H9 (cell line): ENCODE data around the gene TMEM81. TPM values are rescaled to one million over a fixed set of nuclear protein-coding genes. Genes with fewer than 3 reads are reported as not detected.
A peak's percentile ranks its signal among the peaks of the same experiment; 100 is the strongest.

ENCODE experiments used
- DNase-seq: peaks from one replicate; pipeline ENCODE4 v3.0.0-alpha.2; 2017
- H2AFZ ChIP-seq: one replicate; pipeline ENCODE4 v1.6.1; 2013; ENCODE audit warnings: mild to moderate bottlenecking, low read length, control low read depth, moderate library complexity
- H2AK5ac ChIP-seq: 2 replicates; pipeline ENCODE4 v1.6.1; 2013; ENCODE audit warnings: low read length, control low read depth, mixed read lengths; ENCODE audit not compliant: insufficient read length
- H2BK120ac ChIP-seq: one replicate; pipeline ENCODE4 v1.6.1; 2013; ENCODE audit warnings: low read depth, mild to moderate bottlenecking, low read length, control low read depth, inconsistent platforms; ENCODE audit not compliant: poor library complexity, severe bottlenecking
- H2BK12ac ChIP-seq: 2 replicates; pipeline ENCODE4 v1.6.1; 2013; ENCODE audit warnings: low read length, control low read depth, mixed read lengths, low read depth; ENCODE audit not compliant: insufficient read length
- H2BK15ac ChIP-seq: 2 replicates; pipeline ENCODE4 v1.6.1; 2013; ENCODE audit warnings: low read depth, low read length, control low read depth
- H2BK20ac ChIP-seq: one replicate; pipeline ENCODE4 v1.6.1; 2013; ENCODE audit warnings: low read depth, mild to moderate bottlenecking, low read length, control low read depth, inconsistent platforms; ENCODE audit not compliant: poor library complexity, severe bottlenecking
- H2BK5ac ChIP-seq: 2 replicates; pipeline ENCODE4 v1.6.1; 2013; ENCODE audit warnings: low read length, control low read depth, mixed read lengths; ENCODE audit not compliant: insufficient read length
- H3K14ac ChIP-seq: 2 replicates; pipeline ENCODE4 v1.6.1; 2013; ENCODE audit warnings: low read length, control low read depth; ENCODE audit not compliant: insufficient read depth
- H3K18ac ChIP-seq: 2 replicates; pipeline ENCODE4 v1.6.1; 2013; ENCODE audit warnings: low read depth, mild to moderate bottlenecking, mixed read lengths, low read length, control low read depth; ENCODE audit not compliant: insufficient read length
- H3K23ac ChIP-seq: 2 replicates; pipeline ENCODE4 v1.6.1; 2013; ENCODE audit warnings: low read length, control low read depth, mixed read lengths, low read depth; ENCODE audit not compliant: insufficient read length
- H3K23me2 ChIP-seq: 2 replicates; pipeline ENCODE4 v1.6.1; 2013; ENCODE audit warnings: low read depth, mild to moderate bottlenecking, mixed read lengths, low read length, control low read depth; ENCODE audit not compliant: insufficient read length, poor library complexity, severe bottlenecking
- H3K27ac ChIP-seq: 2 replicates; pipeline ENCODE4 v1.5.1; 2013; ENCODE audit warnings: low read length, control low read depth, mixed read lengths, low read depth; ENCODE audit not compliant: insufficient read length
- H3K27me3 ChIP-seq: 2 replicates; pipeline ENCODE4 v1.6.1; 2013; ENCODE audit warnings: low read length, control low read depth, inconsistent platforms; ENCODE audit not compliant: insufficient read depth
- H3K4ac ChIP-seq: 2 replicates; pipeline ENCODE4 v1.6.1; 2013; ENCODE audit warnings: low read depth, mild to moderate bottlenecking, control low read depth, inconsistent platforms, low read length, moderate library complexity
- H3K4me1 ChIP-seq: 2 replicates; pipeline ENCODE4 v1.6.1; 2013; ENCODE audit warnings: low read length, control low read depth, inconsistent platforms; ENCODE audit not compliant: insufficient read depth
- H3K4me2 ChIP-seq: 2 replicates; pipeline ENCODE4 v1.6.1; 2013; ENCODE audit warnings: low read length, control low read depth, mixed read lengths; ENCODE audit not compliant: insufficient read length, insufficient read depth
- H3K56ac ChIP-seq: 2 replicates; pipeline ENCODE4 v1.6.1; 2013; ENCODE audit warnings: low read depth, mild to moderate bottlenecking, mixed read lengths, low read length, control low read depth; ENCODE audit not compliant: insufficient read length
- H3K79me1 ChIP-seq: 2 replicates; pipeline ENCODE4 v1.6.1; 2013; ENCODE audit warnings: low read depth, mild to moderate bottlenecking, moderate library complexity, low read length, control low read depth, inconsistent platforms; ENCODE audit not compliant: insufficient read depth, poor library complexity, severe bottlenecking
- H3K79me2 ChIP-seq: 2 replicates; pipeline ENCODE4 v1.6.1; 2013; ENCODE audit warnings: low read length, control low read depth, inconsistent platforms; ENCODE audit not compliant: insufficient read depth
- H3K9ac ChIP-seq: 2 replicates; pipeline ENCODE4 v1.6.1; 2013; ENCODE audit warnings: low read length, control low read depth, mixed read lengths; ENCODE audit not compliant: insufficient read length; ENCODE audit errors: extremely low read depth
- H3K9me3 ChIP-seq: one replicate; pipeline ENCODE4 v1.6.1; 2013; ENCODE audit warnings: low read depth, low read length, inconsistent platforms; ENCODE audit not compliant: control insufficient read depth
- H3T11ph ChIP-seq: one replicate; pipeline ENCODE4 v1.6.1; 2013; ENCODE audit warnings: mild to moderate bottlenecking, low read length, control low read depth, inconsistent platforms
- H4K20me1 ChIP-seq: one replicate; pipeline ENCODE4 v1.6.1; 2013; ENCODE audit not compliant: control insufficient read depth, insufficient read length, insufficient read depth
- H4K5ac ChIP-seq: 2 replicates; pipeline ENCODE4 v1.6.1; 2013; ENCODE audit warnings: low read depth, mild to moderate bottlenecking, mixed read lengths, low read length, control low read depth; ENCODE audit not compliant: insufficient read length
- H4K8ac ChIP-seq: replicated peaks from 2 replicates; pipeline ENCODE4 v1.6.1; 2013; ENCODE audit warnings: low read length, control low read depth, mixed read lengths, low read depth; ENCODE audit not compliant: insufficient read length
- H4K91ac ChIP-seq: 2 replicates; pipeline ENCODE4 v1.6.1; 2013; ENCODE audit warnings: low read depth, mild to moderate bottlenecking, moderate library complexity, mixed read lengths, low read length, control low read depth; ENCODE audit not compliant: insufficient read length
- H3K27ac Mint-ChIP-seq, 3 experiments: 2 replicates in 2 of 3; 3 replicates in 1 of 3; pipeline ENCODE4 v1.8.0; 2020 to 2021; ENCODE audit warnings: mixed read lengths in 3 of 3, mild to moderate bottlenecking in 1 of 3, moderate library complexity in 1 of 3
- H3K27me3 Mint-ChIP-seq: 2 replicates; pipeline ENCODE4 v1.8.0; 2021; ENCODE audit warnings: low read depth, mild to moderate bottlenecking, moderate library complexity, mixed read lengths
- H3K36me3 Mint-ChIP-seq, 3 experiments: 2 replicates in 2 of 3; 3 replicates in 1 of 3; pipeline ENCODE4 v1.8.0; 2020 to 2021; ENCODE audit warnings: low read depth in 3 of 3, mixed read lengths in 3 of 3; ENCODE audit not compliant: insufficient read depth in 1 of 3
- H3K4me1 Mint-ChIP-seq, 2 experiments: 2 replicates each; pipeline ENCODE4 v1.8.0; 2020; ENCODE audit warnings: mixed read lengths in 2 of 2
- H3K4me3 Mint-ChIP-seq, 2 experiments: 2 replicates in 1 of 2; 3 replicates in 1 of 2; pipeline ENCODE4 v1.8.0; 2020 to 2021; ENCODE audit warnings: mild to moderate bottlenecking in 2 of 2, mixed read lengths in 2 of 2, moderate library complexity in 1 of 2
- H3K9me3 Mint-ChIP-seq, 2 experiments: 2 replicates in 1 of 2; 3 replicates in 1 of 2; pipeline ENCODE4 v1.8.0; 2020; ENCODE audit warnings: mild to moderate bottlenecking in 2 of 2, mixed read lengths in 2 of 2, moderate library complexity in 1 of 2
- CTCF ChIP-seq: fragments of 200-600 bp; sonication (generic); conservative IDR thresholded peaks from 3 replicates; pipeline ENCODE4 v1.8.0; 2021; ENCODE audit warnings: antibody characterized with exemption, mild to moderate bottlenecking
- WGBS: extraction: QIAGEN DNeasy Blood & Tissue Kit; methylation state at CpG from one replicate; pipeline ENCODE4 v1.1.7; 2013; ENCODE audit warnings: missing lambda C conversion rate, low lambda C conversion rate, mixed read lengths; ENCODE audit not compliant: insufficient read length; ENCODE audit errors: extremely low coverage; 5-methylcytosine and 5-hydroxymethylcytosine counted together
- total RNA-seq: library from RNA; stranded (reverse); gene quantifications from 2 replicates; pipeline ENCODE4 v1.2.1, GENCODE V29; 2021

TMEM81 gene
- total RNA-seq, 1 experiment from 2014 or later = 3.0 TPM

- Histone ChIP-seq H2BK15ac (no peak within 1 kb of the TSS), H3K79me2 (peaks cover 18% of the 10 kb centered on the region; the same call in 1 of the 2 replicates), H3K27me3 (no peaks in the 10 kb centered on the region), H4K91ac (no peak within 1 kb of the TSS), H2AFZ (peak within 1 kb of the TSS; percentile 22), H3K23ac (no peak within 1 kb of the TSS), H2BK12ac (no peak within 1 kb of the TSS), H4K5ac (peak within 1 kb of the TSS; percentile 66), H4K8ac (no peak within 1 kb of the TSS), H3K56ac (peak within 1 kb of the TSS; percentile 51), H3K9me3 (no peaks in the 10 kb centered on the region), H4K20me1 (no peaks in the 10 kb centered on the region), H3K4ac (no peak within 1 kb of the TSS), H3K18ac (peak within 1 kb of the TSS; percentile 89), H2BK120ac (no peak within 1 kb of the TSS), H3K4me1 (no peaks in the 10 kb centered on the region), H3K9ac (peak within 1 kb of the TSS; percentile 97), H2BK20ac (no peak within 1 kb of the TSS), H3K23me2 (peaks cover 7% of the 10 kb centered on the region), H3K27ac (peak within 1 kb of the TSS; percentile 79), H3K14ac (peak within 1 kb of the TSS; percentile 89), H2BK5ac (peak within 1 kb of the TSS; percentile 85), H2AK5ac (no peak within 1 kb of the TSS), H3K79me1 (peaks cover 4% of the 10 kb centered on the region), H3K4me2 (peak within 1 kb of the TSS; percentile 98), H3T11ph (no peak within 1 kb of the TSS)
- H3K4me1 Mint-ChIP-seq = peaks cover 18% of the 10 kb centered on the region in 2 experiments
- peaks cover 3 to 13% (median 9%) of the 10 kb centered on the region in 3 experiments; a peak in 6 of 7 replicates for H3K36me3 Mint-ChIP-seq
- peak within 1 kb of the TSS; percentile 100 for H3K4me3 Mint-ChIP-seq
- WGBS = no CpG with 5 or more reads among the region's 46 CpGs
- H3K27me3 Mint-ChIP-seq = no peaks in the 10 kb centered on the region
- peak within 1 kb of the TSS; percentile 100 for H3K27ac Mint-ChIP-seq
- peak; percentile 72 for TF ChIP-seq CTCF
- H3K9me3 Mint-ChIP-seq = no peaks in the 10 kb centered on the region
- DNase-seq = peak; percentile 97
These were observed 37.6 kb upstream of the TMEM81 start, which contains the start of gene RBBP5 for GRCh38 chr1:205121660-205122488. RBBP5 (minus strand) TSS chr1:205121978; CDS start chr1:205121873, 105 bp downstream.
